ENCODE data around the gene OR13C5. TPM values are rescaled to one million over a fixed set of nuclear protein-coding genes. Genes with fewer than 3 reads are reported as not detected.

OR13C5 gene
- total and polyA plus RNA-seq, 8 donors = not detected

GRCh38 chr9:104553261-104553660, 46.0 kb downstream of the OR13C5 start:
- no peak overlapping the region for H3K4me3 ChIP-seq
- no peaks in the 10 kb centered on the region for H3K9me3 ChIP-seq
- no peaks in the 10 kb centered on the region for H3K36me3 ChIP-seq
- FAIRE-seq = no peak
- ATAC-seq = no peak
- H3K27me3 ChIP-seq = peaks cover 0 to 4% (median 0%) of the 10 kb centered on the region in 4 donors
- TF ChIP-seq, protein P1, sequence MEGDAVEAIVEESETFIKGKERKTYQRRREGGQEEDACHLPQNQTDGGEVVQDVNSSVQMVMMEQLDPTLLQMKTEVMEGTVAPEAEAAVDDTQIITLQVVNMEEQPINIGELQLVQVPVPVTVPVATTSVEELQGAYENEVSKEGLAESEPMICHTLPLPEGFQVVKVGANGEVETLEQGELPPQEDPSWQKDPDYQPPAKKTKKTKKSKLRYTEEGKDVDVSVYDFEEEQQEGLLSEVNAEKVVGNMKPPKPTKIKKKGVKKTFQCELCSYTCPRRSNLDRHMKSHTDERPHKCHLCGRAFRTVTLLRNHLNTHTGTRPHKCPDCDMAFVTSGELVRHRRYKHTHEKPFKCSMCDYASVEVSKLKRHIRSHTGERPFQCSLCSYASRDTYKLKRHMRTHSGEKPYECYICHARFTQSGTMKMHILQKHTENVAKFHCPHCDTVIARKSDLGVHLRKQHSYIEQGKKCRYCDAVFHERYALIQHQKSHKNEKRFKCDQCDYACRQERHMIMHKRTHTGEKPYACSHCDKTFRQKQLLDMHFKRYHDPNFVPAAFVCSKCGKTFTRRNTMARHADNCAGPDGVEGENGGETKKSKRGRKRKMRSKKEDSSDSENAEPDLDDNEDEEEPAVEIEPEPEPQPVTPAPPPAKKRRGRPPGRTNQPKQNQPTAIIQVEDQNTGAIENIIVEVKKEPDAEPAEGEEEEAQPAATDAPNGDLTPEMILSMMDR (IDR thresholded peaks at IDR 0.05) = no peak
- H3K27ac ChIP-seq = no peak overlapping the region
- no peaks in the 10 kb centered on the region for H3K4me1 ChIP-seq
- intact Hi-C loops (cut with DNase I) = no loop called here
- DNase-seq = no peak
- WGBS, 2 donors = 21 to 27% methylated on average over 1 of the region's 1 CpG

Other genes with a start within 250 kb of the OR13C5 start
- not detected for gene OR13F1, start 95.2 kb downstream of the OR13C5 start, total RNA-seq
- gene OR13F1, start 95.2 kb downstream of the OR13C5 start, polyA plus RNA-seq = not detected
- not detected for gene OR13C4, start 72.2 kb downstream of the OR13C5 start, total RNA-seq
- gene OR13C4, start 72.2 kb downstream of the OR13C5 start, polyA plus RNA-seq = not detected
- gene OR13C3, start 62.6 kb downstream of the OR13C5 start, total RNA-seq = not detected
- not detected for gene OR13C3, start 62.6 kb downstream of the OR13C5 start, polyA plus RNA-seq
- gene OR13C8, start 30.2 kb downstream of the OR13C5 start, total RNA-seq = not detected
- not detected for gene OR13C8, start 30.2 kb downstream of the OR13C5 start, polyA plus RNA-seq
- gene OR13C2, start 6.2 kb upstream of the OR13C5 start, total RNA-seq = not detected
- under 1 TPM in 1 of 2 donors, not detected in 1; 0.12 TPM for gene OR13C2, start 6.2 kb upstream of the OR13C5 start, polyA plus RNA-seq
- not detected for gene OR13C9, start 18.8 kb upstream of the OR13C5 start, total RNA-seq
- gene OR13C9, start 18.8 kb upstream of the OR13C5 start, polyA plus RNA-seq = not detected
- gene OR13D1, start 95.1 kb upstream of the OR13C5 start, total RNA-seq = not detected
- not detected for gene OR13D1, start 95.1 kb upstream of the OR13C5 start, polyA plus RNA-seq
- 10 to 100 TPM in 2 of 6 donors, 1 to 10 TPM in 4; 4.1 to 13.4 (median 7.3) TPM for gene NIPSNAP3A, start 148.3 kb upstream of the OR13C5 start, total RNA-seq
- 10 to 100 TPM in 1 of 2 donors, 1 to 10 TPM in 1; 7.4 to 22.9 TPM for gene NIPSNAP3A, start 148.3 kb upstream of the OR13C5 start, polyA plus RNA-seq
- gene NIPSNAP3B, start 164.7 kb upstream of the OR13C5 start, total RNA-seq = 1 to 10 TPM; 1.3 to 2.4 (median 1.9) TPM
- 1 to 10 TPM; 2.4 to 4.3 TPM for gene NIPSNAP3B, start 164.7 kb upstream of the OR13C5 start, polyA plus RNA-seq

Data from pancreas (tissue), 10 donors.